PC-9 (cell line): ENCODE measurements around the gene RSBN1. TPM values are rescaled to one million over a fixed set of nuclear protein-coding genes. Genes with fewer than 3 reads are reported as not detected.

ENCODE experiments used
- BruUV-seq: library from RNA; stranded (reverse); fragments of 400-500 nt; replicated peaks from 2 replicates; lab custom pipeline; 2021; lab: Mats Ljungman, UMichigan
- CTCF ChIA-PET: fragments of 300-600 bp; sonication (Branson Sonifier 250); formaldehyde crosslinking; loops from one replicate; lab custom pipeline; 2022; ENCODE audit warnings: antibody characterized with exemption; lab: Charles Lee
- POLR2A ChIA-PET: fragments of 300-600 bp; sonication (Branson Sonifier 250); formaldehyde crosslinking; loops from one replicate; lab custom pipeline; 2022; ENCODE audit warnings: antibody characterized with exemption; ENCODE audit not compliant: unreplicated experiment; lab: Charles Lee
- DNase-seq, 2 experiments: peaks; one replicate each; pipeline versions ENCODE4 v3.0.0 to v3.0.0-alpha.2; 2015 to 2022; ENCODE audit warnings: mixed read lengths in 1 of 2
- H2AFZ ChIP-seq: fragments of 200-600 bp; sonication (generic); 2 replicates; pipeline ENCODE4 v1.8.1; 2017; ENCODE audit warnings: antibody characterized with exemption
- H3F3A ChIP-seq: fragments of 200-600 bp; sonication (generic); 2 replicates; pipeline ENCODE4 v1.8.1; 2017; ENCODE audit warnings: antibody characterized with exemption, mild to moderate bottlenecking, low read depth; ENCODE audit not compliant: insufficient read depth
- H3K27ac ChIP-seq: fragments of 200-600 bp; sonication (generic); 2 replicates; pipeline ENCODE4 v1.6.1; 2016; ENCODE audit warnings: mixed run types
- H3K27me3 ChIP-seq: fragments of 200-600 bp; sonication (generic); 2 replicates; pipeline ENCODE4 v1.6.1; 2016; ENCODE audit warnings: low read depth, mixed run types; ENCODE audit not compliant: insufficient read depth
- H3K36me3 ChIP-seq: fragments of 200-600 bp; sonication (generic); 2 replicates; pipeline ENCODE4 v1.6.1; 2016; ENCODE audit warnings: low read depth, mixed run types
- H3K4me1 ChIP-seq: fragments of 200-600 bp; sonication (generic); replicated peaks from 2 replicates; pipeline ENCODE4 v1.6.1; 2016; ENCODE audit warnings: mixed run types; ENCODE audit not compliant: insufficient read depth
- H3K4me2 ChIP-seq: fragments of 200-600 bp; sonication (generic); 2 replicates; pipeline ENCODE4 v1.6.1; 2017; ENCODE audit warnings: mixed run types
- H3K4me3 ChIP-seq: fragments of 200-600 bp; sonication (generic); 2 replicates; pipeline ENCODE4 v1.6.1; 2016; ENCODE audit warnings: mixed run types
- H3K79me2 ChIP-seq: fragments of 200-600 bp; sonication (generic); 2 replicates; pipeline ENCODE4 v1.6.1; 2017; ENCODE audit warnings: low read depth, mixed run types
- H3K9me2 ChIP-seq: fragments of 200-600 bp; sonication (generic); 2 replicates; pipeline ENCODE4 v1.8.1; 2017; ENCODE audit warnings: mild to moderate bottlenecking; ENCODE audit not compliant: insufficient read depth
- H3K9me3 ChIP-seq: fragments of 200-600 bp; sonication (generic); 2 replicates; pipeline ENCODE4 v1.8.1; 2016; ENCODE audit warnings: low read depth; ENCODE audit not compliant: insufficient read depth
- H4K20me1 ChIP-seq: fragments of 200-600 bp; sonication (generic); 2 replicates; pipeline ENCODE4 v1.8.1; 2017; ENCODE audit not compliant: insufficient read depth
- CTCF ChIP-seq: fragments of 200-600 bp; sonication (generic); conservative IDR thresholded peaks from 2 replicates; pipeline ENCODE4 v1.6.1; 2017; ENCODE audit warnings: mixed run types, antibody characterized with exemption, mild to moderate bottlenecking, moderate library complexity
- EZH2 ChIP-seq: fragments of 200-600 bp; sonication (generic); IDR thresholded peaks from 2 replicates; pipeline ENCODE4 v1.8.0; 2017; ENCODE audit warnings: antibody characterized with exemption, low read depth
- intact Hi-C: fragments of 100-400 bp; cut with micrococcal nuclease; formaldehyde crosslinking; loops from one replicate; pipeline ENCODE4 v1.10.0; 2022; ENCODE audit not compliant: unreplicated experiment
- total RNA-seq: library from RNA; stranded (reverse); gene quantifications from 2 replicates; pipeline ENCODE4 v1.2.3, GENCODE V29; 2021

Gene RSBN1
- total RNA-seq, 1 experiment from 2014 or later = 12.3 TPM

DNA sequence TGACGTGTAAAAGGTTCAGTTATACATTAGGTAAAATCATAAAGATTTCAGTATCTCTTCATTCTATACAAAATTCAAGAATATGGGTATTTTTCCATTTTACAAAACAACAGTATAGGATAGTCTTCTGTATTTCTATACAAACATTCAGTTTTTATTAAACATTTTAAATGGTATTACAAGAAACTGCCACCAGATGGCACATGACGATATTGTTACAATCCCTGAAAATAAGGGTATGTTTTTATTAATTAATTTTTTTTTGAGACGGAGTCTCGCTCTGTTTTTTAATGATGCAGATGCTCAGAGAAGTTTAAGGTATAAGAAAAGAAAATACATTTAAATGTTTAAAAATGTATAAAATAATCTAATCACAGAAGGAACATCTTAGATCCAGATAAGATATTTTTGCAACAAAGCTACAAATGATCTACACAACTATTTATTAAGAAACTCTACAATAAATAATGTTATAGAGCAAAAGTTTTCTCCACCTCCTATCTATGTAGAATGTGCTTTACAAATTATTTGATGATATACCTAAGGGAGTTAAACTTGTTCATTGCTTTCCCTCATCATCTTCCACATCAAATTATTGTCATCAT lies 23.5 kb upstream of the RSBN1 start:
- DNase-seq = peak in 1 of 2 experiments; percentile 54

DNA sequence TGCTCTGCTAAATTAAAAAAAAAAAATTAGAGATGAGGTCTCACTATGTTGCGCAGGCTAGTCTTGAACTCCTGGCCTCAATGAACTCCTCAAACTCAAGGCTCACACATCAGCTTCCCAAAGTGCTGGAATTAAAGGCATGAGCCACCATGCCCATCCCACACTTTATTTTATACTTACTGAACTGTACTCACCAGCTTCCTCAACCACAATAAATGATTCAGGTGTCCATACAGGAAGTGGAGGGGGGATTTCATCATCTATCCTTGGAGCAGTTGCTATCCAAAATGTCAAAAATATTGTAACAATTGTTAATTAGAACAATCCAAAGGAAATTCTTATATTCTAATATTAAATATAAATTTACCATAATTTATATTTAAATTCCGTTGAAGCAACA lies 22.4 kb upstream of the RSBN1 start:
- H3K27ac ChIP-seq = no peak overlapping the region
- intact Hi-C loops = loop anchor here (1.0 kb wide), 1 partner anchor 71 kb away; the partner anchor contains the start of gene DCLRE1B
- peak in 1 of 2 experiments; percentile 32 for DNase-seq
- TF ChIP-seq CTCF (no peak), EZH2 (no peak)
- CTCF ChIA-PET = no interaction called here
- no peak overlapping the region for H3K4me3 ChIP-seq
- H3K36me3 ChIP-seq = no peaks in the 10 kb centered on the region
- H3K27me3 ChIP-seq = no peaks in the 10 kb centered on the region
- H3K79me2 ChIP-seq = no peaks in the 10 kb centered on the region
- no peaks in the 10 kb centered on the region for H4K20me1 ChIP-seq
- no peaks in the 10 kb centered on the region; the same call in 1 of the 2 replicates for H3F3A ChIP-seq
- H3K9me2 ChIP-seq = no peaks in the 10 kb centered on the region
- POLR2A ChIA-PET = no interaction called here
- no peaks in the 10 kb centered on the region for H3K9me3 ChIP-seq
- H2AFZ ChIP-seq = no peak overlapping the region
- no TSS peak for BruUV-seq
- H3K4me2 ChIP-seq = no peak overlapping the region
- 0 out of 2 replicates have a peak, but pooled peaks cover 4% of the 10 kb centered on the region for H3K4me1 ChIP-seq

More for the DNA sequence above, 23.5 kb upstream of the RSBN1 start:
- Histone ChIP-seq H3K4me2 (no peak overlapping the region), H3K4me1 (no peaks in the 10 kb centered on the region), H3K9me2 (0 out of 2 replicates have a peak, but pooled peaks cover 3% of the 10 kb centered on the region), H3K36me3 (no peaks in the 10 kb centered on the region), H4K20me1 (no peaks in the 10 kb centered on the region), H3K27me3 (no peaks in the 10 kb centered on the region), H2AFZ (no peak overlapping the region), H3K4me3 (no peak overlapping the region), H3K27ac (no peak overlapping the region), H3K79me2 (no peaks in the 10 kb centered on the region), H3F3A (no peaks in the 10 kb centered on the region; the same call in 1 of the 2 replicates), H3K9me3 (no peaks in the 10 kb centered on the region)
- ChIA-PET POLR2A (interaction anchor here (0.7 kb wide), 1 partner anchor 1595 kb away, joined by 3 read pairs; no protein-coding TSS in a partner anchor), CTCF (interaction anchor here (1.3 kb wide), 1 partner anchor 95 kb away, joined by 3 read pairs; no protein-coding TSS in a partner anchor)
- TF ChIP-seq CTCF (peak; percentile 91), EZH2 (no peak)
- intact Hi-C loops = loop anchor here (1.0 kb wide), 1 partner anchor 70 kb away; the partner anchor contains the start of gene DCLRE1B
- no TSS peak for BruUV-seq

DNA sequence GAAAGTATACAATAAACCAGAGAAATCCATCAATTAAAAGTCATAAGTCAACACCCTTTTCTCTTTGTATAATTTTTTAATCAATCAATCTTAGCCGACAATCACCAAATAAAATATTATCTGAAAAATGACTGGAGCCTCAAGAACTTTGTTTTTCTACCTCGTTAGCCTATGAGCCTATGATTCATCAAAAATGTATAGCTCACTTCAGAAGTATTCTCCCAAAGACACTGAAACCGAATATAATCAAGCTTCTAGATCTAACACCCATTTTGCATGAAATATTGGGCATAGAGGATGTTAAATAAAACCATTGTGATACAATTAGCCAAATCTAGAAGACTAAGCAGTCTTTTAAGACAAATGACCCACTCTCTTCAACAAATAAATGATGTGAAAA lies 17.8 kb upstream of the RSBN1 start:
- Histone ChIP-seq H3K4me1 (0 out of 2 replicates have a peak, but pooled peaks cover 4% of the 10 kb centered on the region), H3K27ac (no peak overlapping the region), H3K79me2 (no peaks in the 10 kb centered on the region), H3K9me2 (no peaks in the 10 kb centered on the region), H3K4me3 (no peak overlapping the region), H3F3A (no peaks in the 10 kb centered on the region), H3K27me3 (no peaks in the 10 kb centered on the region), H3K36me3 (no peaks in the 10 kb centered on the region), H3K9me3 (no peaks in the 10 kb centered on the region), H3K4me2 (peak overlapping the region; percentile 10; the same call in 1 of the 2 replicates), H2AFZ (peak overlapping the region; percentile 4; the same call in 1 of the 2 replicates), H4K20me1 (no peaks in the 10 kb centered on the region)
- no peak for TF ChIP-seq CTCF
- TF ChIP-seq EZH2 = no peak
- peak in 1 of 2 experiments; percentile 45 for DNase-seq
- ChIA-PET POLR2A (no interaction called here), CTCF (no interaction called here)
- intact Hi-C loops = no loop called here
- no TSS peak for BruUV-seq
